ENCODE data around the gene CEP85L. TPM values are rescaled to one million over a fixed set of nuclear protein-coding genes. Genes with fewer than 3 reads are reported as not detected.

CEP85L gene
- total and polyA plus RNA-seq, 2 experiments from 2014 or later = 9.1 to 10.1 TPM

DNA sequence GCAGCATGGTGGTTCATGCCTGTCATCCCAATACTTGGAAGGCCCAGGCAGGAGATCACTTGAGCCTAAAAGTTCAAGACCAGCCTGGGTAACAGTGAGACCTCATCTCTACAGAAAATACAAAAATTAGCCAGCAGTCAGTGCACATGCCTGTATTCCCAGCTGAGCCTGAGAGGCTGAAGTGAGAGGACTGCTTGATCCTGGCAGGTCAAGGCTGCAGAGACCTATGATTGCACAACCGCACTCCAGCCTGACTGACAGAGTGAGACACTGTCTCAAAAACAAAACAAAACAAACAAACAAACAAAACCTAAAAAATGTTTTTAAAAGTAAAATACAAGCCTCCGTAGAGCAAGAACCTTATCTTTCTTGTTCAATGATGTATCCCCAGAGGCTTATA is 6.0 kb downstream of the CEP85L start (continued):
- TF ChIP-seq, protein P1, sequence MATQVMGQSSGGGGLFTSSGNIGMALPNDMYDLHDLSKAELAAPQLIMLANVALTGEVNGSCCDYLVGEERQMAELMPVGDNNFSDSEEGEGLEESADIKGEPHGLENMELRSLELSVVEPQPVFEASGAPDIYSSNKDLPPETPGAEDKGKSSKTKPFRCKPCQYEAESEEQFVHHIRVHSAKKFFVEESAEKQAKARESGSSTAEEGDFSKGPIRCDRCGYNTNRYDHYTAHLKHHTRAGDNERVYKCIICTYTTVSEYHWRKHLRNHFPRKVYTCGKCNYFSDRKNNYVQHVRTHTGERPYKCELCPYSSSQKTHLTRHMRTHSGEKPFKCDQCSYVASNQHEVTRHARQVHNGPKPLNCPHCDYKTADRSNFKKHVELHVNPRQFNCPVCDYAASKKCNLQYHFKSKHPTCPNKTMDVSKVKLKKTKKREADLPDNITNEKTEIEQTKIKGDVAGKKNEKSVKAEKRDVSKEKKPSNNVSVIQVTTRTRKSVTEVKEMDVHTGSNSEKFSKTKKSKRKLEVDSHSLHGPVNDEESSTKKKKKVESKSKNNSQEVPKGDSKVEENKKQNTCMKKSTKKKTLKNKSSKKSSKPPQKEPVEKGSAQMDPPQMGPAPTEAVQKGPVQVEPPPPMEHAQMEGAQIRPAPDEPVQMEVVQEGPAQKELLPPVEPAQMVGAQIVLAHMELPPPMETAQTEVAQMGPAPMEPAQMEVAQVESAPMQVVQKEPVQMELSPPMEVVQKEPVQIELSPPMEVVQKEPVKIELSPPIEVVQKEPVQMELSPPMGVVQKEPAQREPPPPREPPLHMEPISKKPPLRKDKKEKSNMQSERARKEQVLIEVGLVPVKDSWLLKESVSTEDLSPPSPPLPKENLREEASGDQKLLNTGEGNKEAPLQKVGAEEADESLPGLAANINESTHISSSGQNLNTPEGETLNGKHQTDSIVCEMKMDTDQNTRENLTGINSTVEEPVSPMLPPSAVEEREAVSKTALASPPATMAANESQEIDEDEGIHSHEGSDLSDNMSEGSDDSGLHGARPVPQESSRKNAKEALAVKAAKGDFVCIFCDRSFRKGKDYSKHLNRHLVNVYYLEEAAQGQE (IDR thresholded peaks at IDR 0.05; ENCODE audit: unreplicated experiment) = no peak
- TF ChIP-seq JUNB (IDR thresholded peaks at IDR 0.05; ENCODE audit: unreplicated experiment) = no peak
- TF ChIP-seq ZNF114 (CRISPR knock-in tag; IDR thresholded peaks at IDR 0.05) = no peak
- TF ChIP-seq, protein P2, sequence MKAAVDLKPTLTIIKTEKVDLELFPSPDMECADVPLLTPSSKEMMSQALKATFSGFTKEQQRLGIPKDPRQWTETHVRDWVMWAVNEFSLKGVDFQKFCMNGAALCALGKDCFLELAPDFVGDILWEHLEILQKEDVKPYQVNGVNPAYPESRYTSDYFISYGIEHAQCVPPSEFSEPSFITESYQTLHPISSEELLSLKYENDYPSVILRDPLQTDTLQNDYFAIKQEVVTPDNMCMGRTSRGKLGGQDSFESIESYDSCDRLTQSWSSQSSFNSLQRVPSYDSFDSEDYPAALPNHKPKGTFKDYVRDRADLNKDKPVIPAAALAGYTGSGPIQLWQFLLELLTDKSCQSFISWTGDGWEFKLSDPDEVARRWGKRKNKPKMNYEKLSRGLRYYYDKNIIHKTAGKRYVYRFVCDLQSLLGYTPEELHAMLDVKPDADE (IDR thresholded peaks at IDR 0.05) = no peak
- no peak for TF ChIP-seq CREB1 (CRISPR knock-in tag; IDR thresholded peaks at IDR 0.05; ENCODE audit: low read depth)
- TF ChIP-seq ZNF331 (CRISPR knock-in tag; IDR thresholded peaks at IDR 0.05; ENCODE audit: low read depth) = no peak
- TF ChIP-seq STAT1 (IDR thresholded peaks at IDR 0.05; ENCODE audit: unreplicated experiment) = no peak

DNA sequence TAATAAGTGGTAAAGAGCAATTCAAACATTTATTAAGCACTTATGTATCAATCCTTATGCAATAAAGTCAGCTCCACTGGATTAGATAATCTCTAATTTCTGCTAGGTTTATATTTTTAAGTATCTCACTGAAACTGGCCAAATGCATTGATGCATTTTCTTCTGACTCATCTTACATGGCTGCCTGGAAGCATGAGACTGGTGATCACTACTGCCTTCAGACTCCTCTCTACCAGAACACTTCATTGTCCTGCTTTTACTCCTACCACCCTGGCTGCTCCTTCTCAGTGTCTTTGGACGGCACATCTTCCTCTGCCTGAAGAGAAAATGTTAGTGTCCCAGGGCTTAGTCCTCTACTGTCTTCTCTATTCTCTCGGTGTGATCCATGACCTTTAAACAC is 7.4 kb downstream of the CEP85L start:
- Mint-ChIP-seq H3K27me3 (ENCODE audit: insufficient read depth, low read depth, poor library complexity) (no peaks in the 10 kb centered on the region), H3K4me3 (no peak overlapping the region), H3K9me3 (no peaks in the 10 kb centered on the region; the same call in 2 of the 3 replicates), H3K36me3 (ENCODE audit: low read depth) (no peaks in the 10 kb centered on the region), H3K4me1 (peaks cover 14% of the 10 kb centered on the region), H3K27ac (no peak overlapping the region)
- Histone ChIP-seq H4K20me1 (replicated peaks; ENCODE audit: insufficient read depth) (no peaks in the 10 kb centered on the region), H3F3A (replicated peaks; ENCODE audit: low read depth) (no peaks in the 10 kb centered on the region), H3K4me3 (no peak overlapping the region), H2AFZ (no peak overlapping the region), H3K79me2 (replicated peaks; ENCODE audit: insufficient read depth) (peaks cover 72% of the 10 kb centered on the region), H3K36me3 (ENCODE audit: insufficient read depth) (no peaks in the 10 kb centered on the region), H3K27me3 (ENCODE audit: insufficient read depth) (0 out of 2 replicates have a peak, but pooled peaks cover 2% of the 10 kb centered on the region), H3K9me2 (ENCODE audit: insufficient read depth) (no peaks in the 10 kb centered on the region), H3K4me2 (no peak overlapping the region), H3K4me1 (ENCODE audit: insufficient read depth) (peaks cover 13% of the 10 kb centered on the region), H3K27ac (ENCODE audit: low read depth) (no peak overlapping the region)
- DNase-seq (ENCODE audit: low spot score) = no peak
- no peak for ATAC-seq
- TF ChIP-seq, protein P3, sequence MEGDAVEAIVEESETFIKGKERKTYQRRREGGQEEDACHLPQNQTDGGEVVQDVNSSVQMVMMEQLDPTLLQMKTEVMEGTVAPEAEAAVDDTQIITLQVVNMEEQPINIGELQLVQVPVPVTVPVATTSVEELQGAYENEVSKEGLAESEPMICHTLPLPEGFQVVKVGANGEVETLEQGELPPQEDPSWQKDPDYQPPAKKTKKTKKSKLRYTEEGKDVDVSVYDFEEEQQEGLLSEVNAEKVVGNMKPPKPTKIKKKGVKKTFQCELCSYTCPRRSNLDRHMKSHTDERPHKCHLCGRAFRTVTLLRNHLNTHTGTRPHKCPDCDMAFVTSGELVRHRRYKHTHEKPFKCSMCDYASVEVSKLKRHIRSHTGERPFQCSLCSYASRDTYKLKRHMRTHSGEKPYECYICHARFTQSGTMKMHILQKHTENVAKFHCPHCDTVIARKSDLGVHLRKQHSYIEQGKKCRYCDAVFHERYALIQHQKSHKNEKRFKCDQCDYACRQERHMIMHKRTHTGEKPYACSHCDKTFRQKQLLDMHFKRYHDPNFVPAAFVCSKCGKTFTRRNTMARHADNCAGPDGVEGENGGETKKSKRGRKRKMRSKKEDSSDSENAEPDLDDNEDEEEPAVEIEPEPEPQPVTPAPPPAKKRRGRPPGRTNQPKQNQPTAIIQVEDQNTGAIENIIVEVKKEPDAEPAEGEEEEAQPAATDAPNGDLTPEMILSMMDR (conservative IDR thresholded peaks at IDR 0.05; ENCODE audit: low read depth in 2 of 2) = no peak
- TF ChIP-seq NANOG (IDR thresholded peaks at IDR 0.05; ENCODE audit: borderline replicate concordance) (no peak), CREB1 (CRISPR knock-in tag; IDR thresholded peaks at IDR 0.05; ENCODE audit: low read depth) (no peak), ZNF114 (CRISPR knock-in tag; IDR thresholded peaks at IDR 0.05) (no peak), JUNB (IDR thresholded peaks at IDR 0.05; ENCODE audit: unreplicated experiment) (no peak), EZH2phosphoT487 (IDR thresholded peaks at IDR 0.05; ENCODE audit: unreplicated experiment) (no peak)
- TF ChIP-seq, protein P2 (IDR thresholded peaks at IDR 0.05) = no peak
- TF ChIP-seq, protein P4, sequence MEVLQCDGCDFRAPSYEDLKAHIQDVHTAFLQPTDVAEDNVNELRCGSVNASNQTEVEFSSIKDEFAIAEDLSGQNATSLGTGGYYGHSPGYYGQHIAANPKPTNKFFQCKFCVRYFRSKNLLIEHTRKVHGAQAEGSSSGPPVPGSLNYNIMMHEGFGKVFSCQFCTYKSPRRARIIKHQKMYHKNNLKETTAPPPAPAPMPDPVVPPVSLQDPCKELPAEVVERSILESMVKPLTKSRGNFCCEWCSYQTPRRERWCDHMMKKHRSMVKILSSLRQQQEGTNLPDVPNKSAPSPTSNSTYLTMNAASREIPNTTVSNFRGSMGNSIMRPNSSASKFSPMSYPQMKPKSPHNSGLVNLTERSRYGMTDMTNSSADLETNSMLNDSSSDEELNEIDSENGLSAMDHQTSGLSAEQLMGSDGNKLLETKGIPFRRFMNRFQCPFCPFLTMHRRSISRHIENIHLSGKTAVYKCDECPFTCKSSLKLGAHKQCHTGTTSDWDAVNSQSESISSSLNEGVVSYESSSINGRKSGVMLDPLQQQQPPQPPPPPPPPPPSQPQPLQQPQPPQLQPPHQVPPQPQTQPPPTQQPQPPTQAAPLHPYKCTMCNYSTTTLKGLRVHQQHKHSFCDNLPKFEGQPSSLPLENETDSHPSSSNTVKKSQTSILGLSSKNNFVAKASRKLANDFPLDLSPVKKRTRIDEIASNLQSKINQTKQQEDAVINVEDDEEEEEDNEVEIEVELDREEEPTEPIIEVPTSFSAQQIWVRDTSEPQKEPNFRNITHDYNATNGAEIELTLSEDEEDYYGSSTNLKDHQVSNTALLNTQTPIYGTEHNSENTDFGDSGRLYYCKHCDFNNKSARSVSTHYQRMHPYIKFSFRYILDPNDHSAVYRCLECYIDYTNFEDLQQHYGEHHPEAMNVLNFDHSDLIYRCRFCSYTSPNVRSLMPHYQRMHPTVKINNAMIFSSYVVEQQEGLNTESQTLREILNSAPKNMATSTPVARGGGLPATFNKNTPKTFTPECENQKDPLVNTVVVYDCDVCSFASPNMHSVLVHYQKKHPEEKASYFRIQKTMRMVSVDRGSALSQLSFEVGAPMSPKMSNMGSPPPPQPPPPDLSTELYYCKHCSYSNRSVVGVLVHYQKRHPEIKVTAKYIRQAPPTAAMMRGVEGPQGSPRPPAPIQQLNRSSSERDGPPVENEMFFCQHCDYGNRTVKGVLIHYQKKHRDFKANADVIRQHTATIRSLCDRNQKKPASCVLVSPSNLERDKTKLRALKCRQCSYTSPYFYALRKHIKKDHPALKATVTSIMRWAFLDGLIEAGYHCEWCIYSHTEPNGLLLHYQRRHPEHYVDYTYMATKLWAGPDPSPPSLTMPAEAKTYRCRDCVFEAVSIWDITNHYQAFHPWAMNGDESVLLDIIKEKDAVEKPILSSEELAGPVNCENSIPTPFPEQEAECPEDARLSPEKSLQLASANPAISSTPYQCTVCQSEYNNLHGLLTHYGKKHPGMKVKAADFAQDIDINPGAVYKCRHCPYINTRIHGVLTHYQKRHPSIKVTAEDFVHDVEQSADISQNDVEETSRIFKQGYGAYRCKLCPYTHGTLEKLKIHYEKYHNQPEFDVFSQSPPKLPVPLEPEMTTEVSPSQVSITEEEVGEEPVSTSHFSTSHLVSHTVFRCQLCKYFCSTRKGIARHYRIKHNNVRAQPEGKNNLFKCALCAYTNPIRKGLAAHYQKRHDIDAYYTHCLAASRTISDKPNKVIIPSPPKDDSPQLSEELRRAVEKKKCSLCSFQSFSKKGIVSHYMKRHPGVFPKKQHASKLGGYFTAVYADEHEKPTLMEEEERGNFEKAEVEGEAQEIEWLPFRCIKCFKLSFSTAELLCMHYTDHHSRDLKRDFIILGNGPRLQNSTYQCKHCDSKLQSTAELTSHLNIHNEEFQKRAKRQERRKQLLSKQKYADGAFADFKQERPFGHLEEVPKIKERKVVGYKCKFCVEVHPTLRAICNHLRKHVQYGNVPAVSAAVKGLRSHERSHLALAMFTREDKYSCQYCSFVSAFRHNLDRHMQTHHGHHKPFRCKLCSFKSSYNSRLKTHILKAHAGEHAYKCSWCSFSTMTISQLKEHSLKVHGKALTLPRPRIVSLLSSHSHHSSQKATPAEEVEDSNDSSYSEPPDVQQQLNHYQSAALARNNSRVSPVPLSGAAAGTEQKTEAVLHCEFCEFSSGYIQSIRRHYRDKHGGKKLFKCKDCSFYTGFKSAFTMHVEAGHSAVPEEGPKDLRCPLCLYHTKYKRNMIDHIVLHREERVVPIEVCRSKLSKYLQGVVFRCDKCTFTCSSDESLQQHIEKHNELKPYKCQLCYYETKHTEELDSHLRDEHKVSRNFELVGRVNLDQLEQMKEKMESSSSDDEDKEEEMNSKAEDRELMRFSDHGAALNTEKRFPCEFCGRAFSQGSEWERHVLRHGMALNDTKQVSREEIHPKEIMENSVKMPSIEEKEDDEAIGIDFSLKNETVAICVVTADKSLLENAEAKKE (CRISPR knock-in tag; IDR thresholded peaks at IDR 0.05) = no peak
